Neural cell (in vitro differentiated cells): ENCODE results near the gene CPA2. TPM values are rescaled to one million over a fixed set of nuclear protein-coding genes. Genes with fewer than 3 reads are reported as not detected.
A peak's percentile ranks its signal among the peaks of the same experiment; 100 is the strongest.
"Not testable (repeated sequence)": the region's sequence is repeated elsewhere in the genome, so short reads cannot be mapped to it uniquely, and the experiment has no call there.

ENCODE experiments used
- H2AFZ ChIP-seq: fragments of 200-600, 300-800 bp; sonication (generic), shearing (Covaris generic); 2 replicates; pipeline ENCODE4 v1.6.0; 2014; ENCODE audit warnings: low read depth, mild to moderate bottlenecking, antibody characterized with exemption, low read length, moderate library complexity
- H3F3A ChIP-seq: fragments of 200-600 bp; shearing (Covaris generic); 2 replicates; pipeline ENCODE4 v1.6.1; 2016; ENCODE audit warnings: mild to moderate bottlenecking, moderate library complexity, mixed read lengths, antibody characterized with exemption, low read length; ENCODE audit not compliant: insufficient read depth, poor library complexity, severe bottlenecking
- H3K27ac ChIP-seq: fragments of 200-600, 300-800 bp; sonication (generic), shearing (Covaris generic); 2 replicates; pipeline ENCODE4 v1.5.1; 2014; ENCODE audit warnings: mild to moderate bottlenecking, low read length, moderate library complexity
- H3K27me3 ChIP-seq: fragments of 300-800, 200-600 bp; sonication (generic), shearing (Covaris generic); 2 replicates; pipeline ENCODE4 v1.6.0; 2014; ENCODE audit warnings: mild to moderate bottlenecking, low read depth, low read length, moderate library complexity; ENCODE audit not compliant: insufficient read depth
- H3K36me3 ChIP-seq: fragments of 300-800, 200-600 bp; sonication (generic), shearing (Covaris generic); 2 replicates; pipeline ENCODE4 v1.5.1; 2014; ENCODE audit warnings: mild to moderate bottlenecking, antibody characterized with exemption, low read length, moderate library complexity; ENCODE audit not compliant: insufficient read depth
- H3K4me2 ChIP-seq: fragments of 300-800, 200-600 bp; sonication (generic), shearing (Covaris generic); 2 replicates; pipeline ENCODE4 v1.6.0; 2014; ENCODE audit warnings: mild to moderate bottlenecking, low read length
- H3K4me3 ChIP-seq: fragments of 300-800, 200-600 bp; sonication (generic), shearing (Covaris generic); 2 replicates; pipeline ENCODE4 v1.5.1; 2014; ENCODE audit warnings: mild to moderate bottlenecking, low read length, moderate library complexity
- H3K79me2 ChIP-seq: fragments of 200-600 bp; shearing (Covaris generic); replicated peaks from 2 replicates; pipeline ENCODE4 v1.6.0; 2014; ENCODE audit warnings: mild to moderate bottlenecking, low read length, moderate library complexity; ENCODE audit not compliant: insufficient read depth
- H3K9ac ChIP-seq: fragments of 300-800, 200-600 bp; sonication (generic), shearing (Covaris generic); 2 replicates; pipeline ENCODE4 v1.6.1; 2016; ENCODE audit warnings: mild to moderate bottlenecking, low read length, mixed read lengths
- H3K9me2 ChIP-seq: fragments of 200-600 bp; shearing (Covaris generic); 2 replicates; pipeline ENCODE4 v1.6.1; 2016; ENCODE audit warnings: mild to moderate bottlenecking, low read length, mixed read lengths; ENCODE audit not compliant: insufficient read depth
- H3K9me3 ChIP-seq: fragments of 200-600, 300-800 bp; sonication (generic), shearing (Covaris generic); 2 replicates; pipeline ENCODE4 v1.6.1; 2016; ENCODE audit warnings: mild to moderate bottlenecking, mixed run types, low read length, moderate library complexity, mixed read lengths
- H4K20me1 ChIP-seq: fragments of 200-600 bp; shearing (Covaris generic); 2 replicates; pipeline ENCODE4 v1.6.1; 2016; ENCODE audit warnings: mild to moderate bottlenecking, mixed run types; ENCODE audit not compliant: insufficient read depth
- EP300 ChIP-seq: fragments of 450-650 bp; conservative IDR thresholded peaks from 2 replicates; pipeline ENCODE4 v1.6.1; 2014; ENCODE audit warnings: antibody characterized with exemption, mild to moderate bottlenecking, moderate library complexity; ENCODE audit not compliant: poor library complexity, severe bottlenecking
- POLR2AphosphoS5 ChIP-seq: IDR thresholded peaks from 2 replicates; pipeline ENCODE4 v1.6.1; 2012
- RAD21 ChIP-seq: fragments of 450-650 bp; conservative IDR thresholded peaks from 2 replicates; pipeline ENCODE4 v1.6.1; 2014; ENCODE audit warnings: antibody characterized with exemption, mild to moderate bottlenecking, moderate library complexity
- SMC3 ChIP-seq: fragments of 450-650 bp; conservative IDR thresholded peaks from 2 replicates; pipeline ENCODE4 v1.6.1; 2014; ENCODE audit warnings: antibody characterized with exemption, mild to moderate bottlenecking, moderate library complexity; ENCODE audit not compliant: poor library complexity
- TAF1 ChIP-seq: IDR thresholded peaks from 2 replicates; pipeline ENCODE4 v1.6.1; 2012; ENCODE audit warnings: low read depth
- polyA plus RNA-seq: library from polyadenylated mRNA; depleted of rRNA; stranded (reverse); fragments of >200 nt; gene quantifications from 2 replicates; pipeline ENCODE4 v1.2.3, GENCODE V29; 2014
- TF ChIP-seq, protein P1 (sequence below): IDR thresholded peaks from 2 replicates; pipeline ENCODE4 v1.6.1; 2012; ENCODE audit warnings: borderline replicate concordance
- TF ChIP-seq, protein P2 (sequence below): fragments of 450-650 bp; IDR thresholded peaks from 2 replicates; pipeline ENCODE4 v1.5.1; 2014; ENCODE audit warnings: antibody characterized with exemption, mild to moderate bottlenecking, moderate library complexity; ENCODE audit not compliant: poor library complexity, severe bottlenecking

Gene CPA2
- polyA plus RNA-seq, 1 donor from 2014 or later: 0.41 TPM

DNA sequence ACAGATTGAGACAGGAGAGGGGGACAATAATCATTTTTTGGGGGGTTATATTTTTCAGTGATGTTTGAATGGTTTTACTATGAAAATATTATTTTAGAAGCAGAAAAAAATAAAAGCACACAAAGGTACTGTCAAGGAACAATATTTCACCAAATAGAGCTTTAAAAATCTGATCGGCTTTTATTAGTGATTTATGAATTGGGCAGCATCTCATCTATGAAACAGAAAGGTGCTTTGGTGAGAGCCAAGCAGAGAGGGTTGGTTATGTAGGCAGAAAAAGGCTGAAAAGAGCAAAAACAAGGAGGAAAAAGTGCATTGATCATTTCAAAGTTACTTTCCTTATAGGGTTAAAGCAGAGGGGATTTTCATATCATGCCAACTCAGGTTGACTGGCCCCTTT, 26.4 kb upstream of the CPA2 start:
- Histone ChIP-seq H3K27ac (no peak overlapping the region), H3K27me3 (no peaks in the 10 kb centered on the region), H4K20me1 (no peaks in the 10 kb centered on the region), H3F3A (no peaks in the 10 kb centered on the region), H3K79me2 (no peaks in the 10 kb centered on the region), H3K9me3 (no peaks in the 10 kb centered on the region), H3K9me2 (no peaks in the 10 kb centered on the region), H3K9ac (no peak overlapping the region), H3K4me3 (no peak overlapping the region), H3K4me2 (no peak overlapping the region), H3K36me3 (no peaks in the 10 kb centered on the region), H2AFZ (no peak overlapping the region)
- no peak for TF ChIP-seq RAD21
- TF ChIP-seq POLR2AphosphoS5: no peak
- no peak for TF ChIP-seq EP300
- no peak for TF ChIP-seq TAF1
- TF ChIP-seq, protein P1, sequence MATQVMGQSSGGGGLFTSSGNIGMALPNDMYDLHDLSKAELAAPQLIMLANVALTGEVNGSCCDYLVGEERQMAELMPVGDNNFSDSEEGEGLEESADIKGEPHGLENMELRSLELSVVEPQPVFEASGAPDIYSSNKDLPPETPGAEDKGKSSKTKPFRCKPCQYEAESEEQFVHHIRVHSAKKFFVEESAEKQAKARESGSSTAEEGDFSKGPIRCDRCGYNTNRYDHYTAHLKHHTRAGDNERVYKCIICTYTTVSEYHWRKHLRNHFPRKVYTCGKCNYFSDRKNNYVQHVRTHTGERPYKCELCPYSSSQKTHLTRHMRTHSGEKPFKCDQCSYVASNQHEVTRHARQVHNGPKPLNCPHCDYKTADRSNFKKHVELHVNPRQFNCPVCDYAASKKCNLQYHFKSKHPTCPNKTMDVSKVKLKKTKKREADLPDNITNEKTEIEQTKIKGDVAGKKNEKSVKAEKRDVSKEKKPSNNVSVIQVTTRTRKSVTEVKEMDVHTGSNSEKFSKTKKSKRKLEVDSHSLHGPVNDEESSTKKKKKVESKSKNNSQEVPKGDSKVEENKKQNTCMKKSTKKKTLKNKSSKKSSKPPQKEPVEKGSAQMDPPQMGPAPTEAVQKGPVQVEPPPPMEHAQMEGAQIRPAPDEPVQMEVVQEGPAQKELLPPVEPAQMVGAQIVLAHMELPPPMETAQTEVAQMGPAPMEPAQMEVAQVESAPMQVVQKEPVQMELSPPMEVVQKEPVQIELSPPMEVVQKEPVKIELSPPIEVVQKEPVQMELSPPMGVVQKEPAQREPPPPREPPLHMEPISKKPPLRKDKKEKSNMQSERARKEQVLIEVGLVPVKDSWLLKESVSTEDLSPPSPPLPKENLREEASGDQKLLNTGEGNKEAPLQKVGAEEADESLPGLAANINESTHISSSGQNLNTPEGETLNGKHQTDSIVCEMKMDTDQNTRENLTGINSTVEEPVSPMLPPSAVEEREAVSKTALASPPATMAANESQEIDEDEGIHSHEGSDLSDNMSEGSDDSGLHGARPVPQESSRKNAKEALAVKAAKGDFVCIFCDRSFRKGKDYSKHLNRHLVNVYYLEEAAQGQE: no peak
- no peak for TF ChIP-seq SMC3

DNA sequence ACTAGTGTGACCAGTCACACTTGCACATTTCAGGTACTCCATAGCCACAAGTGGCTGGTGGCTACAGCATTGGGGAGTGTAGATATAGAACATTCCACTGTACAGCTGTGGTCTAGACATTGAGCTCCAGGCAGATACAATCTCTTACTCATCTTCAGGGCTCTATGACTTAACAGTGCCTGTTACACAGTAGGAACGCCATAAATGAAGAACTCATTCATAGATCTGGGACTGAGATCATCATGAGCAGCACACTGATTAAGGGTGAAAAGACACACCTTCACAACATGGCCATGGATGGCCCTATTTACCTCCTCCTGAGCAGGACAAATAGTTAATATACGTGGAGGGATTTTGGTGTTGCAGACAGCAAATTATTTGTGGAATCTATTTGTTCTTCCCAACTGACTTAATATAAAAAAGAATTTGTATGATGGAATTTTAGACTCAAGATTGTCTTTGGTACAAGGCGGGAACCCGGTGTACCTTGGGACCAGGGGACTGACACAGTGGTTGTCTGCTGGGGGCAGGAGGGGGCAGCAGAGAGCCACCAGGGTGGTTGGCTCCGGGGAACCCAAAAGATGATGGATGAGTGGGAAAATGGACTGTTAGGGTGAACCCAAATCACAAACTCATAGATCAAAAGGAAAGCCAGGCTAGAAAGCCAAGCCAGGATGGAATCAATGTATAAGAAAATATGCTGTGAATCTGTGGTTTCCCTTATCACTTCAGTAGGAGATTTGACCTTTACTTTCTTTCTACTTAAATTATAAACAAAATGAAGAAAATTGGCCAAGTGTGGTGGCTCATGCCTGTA, 24.3 kb upstream of the CPA2 start:
- no peak overlapping the region for H3K27ac ChIP-seq
- H3F3A ChIP-seq: no peaks in the 10 kb centered on the region
- no peak overlapping the region for H3K9ac ChIP-seq
- H3K4me3 ChIP-seq: no peak overlapping the region
- H3K79me2 ChIP-seq: no peaks in the 10 kb centered on the region
- H3K36me3 ChIP-seq: no peaks in the 10 kb centered on the region
- H3K9me2 ChIP-seq: no peaks in the 10 kb centered on the region
- H3K4me2 ChIP-seq: no peak overlapping the region
- no peaks in the 10 kb centered on the region for H4K20me1 ChIP-seq
- TF ChIP-seq SMC3 (peak; percentile 20), TAF1 (no peak), RAD21 (peak; percentile 37)
- TF ChIP-seq, protein P2, sequence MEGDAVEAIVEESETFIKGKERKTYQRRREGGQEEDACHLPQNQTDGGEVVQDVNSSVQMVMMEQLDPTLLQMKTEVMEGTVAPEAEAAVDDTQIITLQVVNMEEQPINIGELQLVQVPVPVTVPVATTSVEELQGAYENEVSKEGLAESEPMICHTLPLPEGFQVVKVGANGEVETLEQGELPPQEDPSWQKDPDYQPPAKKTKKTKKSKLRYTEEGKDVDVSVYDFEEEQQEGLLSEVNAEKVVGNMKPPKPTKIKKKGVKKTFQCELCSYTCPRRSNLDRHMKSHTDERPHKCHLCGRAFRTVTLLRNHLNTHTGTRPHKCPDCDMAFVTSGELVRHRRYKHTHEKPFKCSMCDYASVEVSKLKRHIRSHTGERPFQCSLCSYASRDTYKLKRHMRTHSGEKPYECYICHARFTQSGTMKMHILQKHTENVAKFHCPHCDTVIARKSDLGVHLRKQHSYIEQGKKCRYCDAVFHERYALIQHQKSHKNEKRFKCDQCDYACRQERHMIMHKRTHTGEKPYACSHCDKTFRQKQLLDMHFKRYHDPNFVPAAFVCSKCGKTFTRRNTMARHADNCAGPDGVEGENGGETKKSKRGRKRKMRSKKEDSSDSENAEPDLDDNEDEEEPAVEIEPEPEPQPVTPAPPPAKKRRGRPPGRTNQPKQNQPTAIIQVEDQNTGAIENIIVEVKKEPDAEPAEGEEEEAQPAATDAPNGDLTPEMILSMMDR: peak; percentile 15
- no peaks in the 10 kb centered on the region for H3K9me3 ChIP-seq
- H2AFZ ChIP-seq: no peak overlapping the region
- no peaks in the 10 kb centered on the region for H3K27me3 ChIP-seq

DNA sequence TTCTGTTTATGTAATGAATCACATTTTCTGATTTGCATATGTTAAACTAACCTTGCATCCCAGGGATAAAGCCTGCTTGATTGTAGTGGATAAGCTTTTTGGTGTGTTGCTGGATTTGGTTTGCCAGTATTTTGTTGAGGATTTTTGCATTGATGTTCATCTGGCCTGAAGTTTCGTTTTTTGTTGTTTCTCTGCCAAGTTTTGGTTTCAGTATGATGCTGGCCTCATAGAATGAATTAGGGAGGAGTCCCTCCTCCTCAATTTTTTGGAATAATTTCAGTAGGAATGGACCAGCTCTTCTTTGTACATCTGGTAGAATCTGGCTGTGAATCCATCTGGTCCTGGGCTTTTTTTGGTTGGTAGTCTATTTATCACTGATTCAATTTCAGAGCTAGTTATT, 23.2 kb upstream of the CPA2 start:
- H3K4me3 ChIP-seq, H3K9me3 ChIP-seq, H3K27ac ChIP-seq, H2AFZ ChIP-seq, H4K20me1 ChIP-seq, H3K27me3 ChIP-seq, H3F3A ChIP-seq, H3K4me2 ChIP-seq, H3K9me2 ChIP-seq, H3K79me2 ChIP-seq, H3K36me3 ChIP-seq, H3K9ac ChIP-seq: not testable (repeated sequence)

DNA sequence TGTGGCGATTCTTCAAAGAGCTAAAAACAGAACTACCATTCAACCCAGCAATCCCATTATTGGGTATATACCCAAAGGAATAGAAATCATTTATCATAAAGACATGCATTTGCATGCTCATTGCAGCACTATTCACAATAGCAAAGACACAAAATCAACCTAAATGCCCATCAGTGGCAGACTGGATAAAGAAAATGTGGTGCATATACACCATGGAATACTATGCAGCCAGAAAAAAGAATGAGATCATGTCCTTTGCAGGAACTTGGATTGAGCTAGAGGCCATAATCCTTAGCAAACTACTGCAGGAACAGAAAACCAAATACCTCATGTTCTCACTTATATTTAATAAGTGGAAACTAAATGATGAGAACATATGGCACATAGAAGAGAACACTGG, 20.2 kb upstream of the CPA2 start:
- H3K36me3 ChIP-seq, H3K4me3 ChIP-seq, H3K9me3 ChIP-seq, H3F3A ChIP-seq, H3K4me2 ChIP-seq, H3K27me3 ChIP-seq, H3K9ac ChIP-seq, H2AFZ ChIP-seq, H3K9me2 ChIP-seq, H3K79me2 ChIP-seq, H4K20me1 ChIP-seq, H3K27ac ChIP-seq: not testable (repeated sequence)

DNA sequence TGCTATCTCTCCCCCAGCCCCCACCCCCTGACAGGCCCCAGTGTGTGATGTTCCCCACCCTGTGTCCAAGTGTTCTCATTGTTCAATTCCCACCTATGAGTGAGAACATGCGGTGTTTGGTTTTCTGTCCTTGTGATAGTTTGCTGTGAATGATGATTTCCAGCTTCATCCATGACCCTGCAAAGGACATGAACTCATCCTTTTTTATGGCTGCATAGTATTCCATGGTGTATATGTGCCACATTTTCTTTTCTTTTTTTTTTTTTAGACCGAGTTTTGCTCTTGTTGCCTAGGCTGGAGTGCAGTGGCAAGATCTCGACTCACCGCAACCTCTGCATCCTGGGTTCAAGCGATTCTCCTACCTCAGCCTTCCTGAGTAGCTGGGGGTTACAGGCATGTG, 17.8 kb upstream of the CPA2 start:
- not testable (repeated sequence) for H3K9me3 ChIP-seq, H3K36me3 ChIP-seq, H4K20me1 ChIP-seq, H3K4me2 ChIP-seq, H3F3A ChIP-seq, H3K27me3 ChIP-seq, H3K4me3 ChIP-seq, H3K9ac ChIP-seq, H3K9me2 ChIP-seq, H2AFZ ChIP-seq, H3K27ac ChIP-seq, H3K79me2 ChIP-seq
